Activated CD4-positive, alpha-beta memory T cell treated with anti-CD3 and anti-CD28 coated beads, Interleukin-2, amount 10 ng/mL, durations not matched to agents 7 days and 5 days (primary cell): ENCODE data around the gene RPL15. TPM values are rescaled to one million over a fixed set of nuclear protein-coding genes. Genes with fewer than 3 reads are reported as not detected.
A peak's percentile ranks its signal among the peaks of the same experiment; 100 is the strongest.

ENCODE experiments used
- CTCF ChIA-PET: fragments of 350-600 bp; sonication (Branson Sonifier 250); formaldehyde crosslinking; loops from one replicate; lab custom pipeline; 2021; ENCODE audit warnings: antibody characterized with exemption, inconsistent platforms; lab: Charles Lee
- POLR2A ChIA-PET: fragments of 350-600 bp; sonication (Branson Sonifier 250); formaldehyde crosslinking; loops from one replicate; lab custom pipeline; 2021; ENCODE audit warnings: antibody characterized with exemption; lab: Charles Lee
- DNase-seq: peaks from one replicate; pipeline ENCODE4 v3.0.0-alpha.2; 2020
- H3K27ac Mint-ChIP-seq: one replicate; pipeline ENCODE4 v1.8.0; 2021; ENCODE audit warnings: mild to moderate bottlenecking, mixed read lengths
- H3K27me3 Mint-ChIP-seq: one replicate; pipeline ENCODE4 v1.8.0; 2021; ENCODE audit warnings: mixed read lengths
- H3K36me3 Mint-ChIP-seq: one replicate; pipeline ENCODE4 v1.8.0; 2021; ENCODE audit warnings: low read depth, mixed read lengths
- H3K4me1 Mint-ChIP-seq: one replicate; pipeline ENCODE4 v1.8.0; 2021; ENCODE audit warnings: mixed read lengths
- H3K4me3 Mint-ChIP-seq: one replicate; pipeline ENCODE4 v1.8.0; 2021; ENCODE audit warnings: mild to moderate bottlenecking, mixed read lengths
- H3K9me3 Mint-ChIP-seq: one replicate; pipeline ENCODE4 v1.8.0; 2021; ENCODE audit warnings: mixed read lengths
- total RNA-seq, 2 experiments: library from RNA; stranded (reverse); gene quantifications; one replicate each; pipeline ENCODE4 v1.2.3, GENCODE V29; 2021

RPL15 gene
- total RNA-seq, 2 experiments from 2014 or later: 1,398 to 1,426 TPM

GRCh38 chr3:23920151-23920655 is 3.3 kb downstream of the RPL15 start:
- ChIA-PET POLR2A (interaction anchor here (1.2 to 4.7 kb wide), 2 partner anchors 29 to 110 kb away, joined by 5 to 99 read pairs; no protein-coding TSS in a partner anchor), CTCF (no interaction called here)
- peak overlapping the region; percentile 10 for H3K4me3 Mint-ChIP-seq
- peaks cover 51% of the 10 kb centered on the region for H3K36me3 Mint-ChIP-seq
- peaks cover 46% of the 10 kb centered on the region for H3K4me1 Mint-ChIP-seq
- H3K27ac Mint-ChIP-seq: peak overlapping the region; percentile 31
- no peaks in the 10 kb centered on the region for H3K9me3 Mint-ChIP-seq
- DNase-seq: no peak
- H3K27me3 Mint-ChIP-seq: peaks cover 5% of the 10 kb centered on the region

GRCh38 chr3:23921052-23921511 is 4.2 kb downstream of the RPL15 start:
- Mint-ChIP-seq H3K4me1 (peaks cover 39% of the 10 kb centered on the region), H3K27ac (no peak overlapping the region), H3K27me3 (no peaks in the 10 kb centered on the region), H3K9me3 (no peaks in the 10 kb centered on the region), H3K4me3 (no peak overlapping the region), H3K36me3 (peaks cover 47% of the 10 kb centered on the region)
- ChIA-PET CTCF (interaction anchor here (0.7 to 2.1 kb wide), 2 partner anchors 32 to 1001 kb away, joined by 3 to 6 read pairs; no protein-coding TSS in a partner anchor), POLR2A (interaction anchor here (1.4 kb wide), 1 partner anchor 9 kb away, joined by 5 read pairs; no protein-coding TSS in a partner anchor)
- DNase-seq: no peak

DNA sequence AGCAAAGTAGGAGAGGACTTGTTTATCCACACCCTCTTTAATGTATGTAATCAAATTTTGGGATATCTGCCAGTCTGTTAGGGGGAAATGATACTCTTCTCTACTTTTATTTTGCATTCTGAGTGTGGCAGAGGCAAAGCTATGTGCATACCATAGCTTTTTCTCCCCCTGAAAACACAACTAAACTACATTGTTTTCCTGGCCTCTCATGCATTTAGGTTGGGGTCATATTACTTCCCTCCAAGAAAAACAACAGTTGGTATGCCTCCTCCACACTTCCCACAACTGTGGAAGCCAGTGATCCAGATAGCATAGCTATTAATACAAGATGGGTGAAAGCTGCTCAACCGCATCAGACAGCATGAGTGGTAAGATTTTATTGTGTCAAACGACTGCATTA is 6.9 kb downstream of the RPL15 start:
- no peaks in the 10 kb centered on the region for H3K9me3 Mint-ChIP-seq
- no peaks in the 10 kb centered on the region for H3K27me3 Mint-ChIP-seq
- H3K4me3 Mint-ChIP-seq: no peak overlapping the region
- no peak overlapping the region for H3K27ac Mint-ChIP-seq
- DNase-seq: no peak
- POLR2A ChIA-PET: interaction anchor here (1.4 to 1.5 kb wide), 2 partner anchors 12 to 18 kb away, joined by 3 to 4 read pairs; no protein-coding TSS in a partner anchor
- H3K4me1 Mint-ChIP-seq: peaks cover 19% of the 10 kb centered on the region
- CTCF ChIA-PET: interaction anchor here (2.5 kb wide), 1 partner anchor 35 kb away, joined by 7 read pairs; no protein-coding TSS in a partner anchor
- peaks cover 27% of the 10 kb centered on the region for H3K36me3 Mint-ChIP-seq

- Mint-ChIP-seq H3K9me3 (no peaks in the 10 kb centered on the region), H3K36me3 (peaks cover 5% of the 10 kb centered on the region), H3K27ac (no peak overlapping the region), H3K4me1 (no peaks in the 10 kb centered on the region), H3K4me3 (no peak overlapping the region), H3K27me3 (no peaks in the 10 kb centered on the region)
- ChIA-PET POLR2A (interaction anchor here (1.6 to 2.2 kb wide), 3 partner anchors 9 to 20 kb away, joined by 6 to 20 read pairs (median 6); partner anchors contain the start of genes NKIRAS1 and RPL15), CTCF (no interaction called here)
- no peak for DNase-seq
These were observed 9.3 kb downstream of the RPL15 start for GRCh38 chr3:23926246-23926645.

GRCh38 chr3:23926736-23927135 is 9.8 kb downstream of the RPL15 start:
- CTCF ChIA-PET: interaction anchor here (2.1 kb wide), 1 partner anchor 10 kb away, joined by 6 read pairs; the partner anchor contains the start of genes NKIRAS1 and RPL15
- DNase-seq: no peak
- Mint-ChIP-seq H3K4me3 (no peak overlapping the region), H3K36me3 (peaks cover 3% of the 10 kb centered on the region), H3K9me3 (no peaks in the 10 kb centered on the region), H3K27me3 (peaks cover 2% of the 10 kb centered on the region), H3K4me1 (peaks cover 2% of the 10 kb centered on the region), H3K27ac (no peak overlapping the region)
- POLR2A ChIA-PET: interaction anchor here (1.6 to 2.2 kb wide), 2 partner anchors 9 to 20 kb away, joined by 6 to 20 read pairs; partner anchors contain the start of genes NKIRAS1 and RPL15

GRCh38 chr3:23928524-23928923 is 11.6 kb downstream of the RPL15 start:
- CTCF ChIA-PET: interaction anchor here (0.5 to 2.1 kb wide), 3 partner anchors 12 to 28 kb away, joined by 3 to 6 read pairs (median 4); partner anchors contain the start of genes NKIRAS1 and RPL15

DNA sequence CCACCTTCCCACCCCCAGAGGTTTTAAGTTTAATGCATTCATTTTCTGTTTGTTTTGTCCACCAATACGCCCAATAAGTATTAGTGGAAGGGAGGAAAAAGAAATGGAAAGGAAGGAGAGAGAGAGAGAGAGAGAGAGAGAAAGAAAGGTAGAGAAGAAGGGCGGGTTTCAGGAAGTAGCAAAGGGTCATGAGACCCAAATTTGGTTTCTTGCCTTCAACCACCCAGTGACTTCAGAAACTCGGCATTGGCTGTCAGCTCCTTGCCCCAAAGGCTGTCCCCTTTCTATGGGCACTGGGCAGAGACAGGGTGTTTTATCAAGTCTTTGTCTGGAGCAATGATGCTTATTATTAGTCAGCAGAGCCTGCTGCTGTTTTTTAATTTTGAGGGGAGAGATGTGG is 14.7 kb downstream of the RPL15 start:
- Mint-ChIP-seq H3K27me3 (peaks cover 8% of the 10 kb centered on the region), H3K4me3 (no peak overlapping the region), H3K36me3 (no peaks in the 10 kb centered on the region), H3K27ac (no peak overlapping the region), H3K4me1 (peaks cover 2% of the 10 kb centered on the region), H3K9me3 (no peaks in the 10 kb centered on the region)
- CTCF ChIA-PET: no interaction called here
- DNase-seq: no peak
- POLR2A ChIA-PET: interaction anchor here (4.3 kb wide), 1 partner anchor 14 kb away, joined by 20 read pairs; the partner anchor contains the start of genes NKIRAS1 and RPL15

More at GRCh38 chr3:23928524-23928923, 11.6 kb downstream of the RPL15 start:
- no peaks in the 10 kb centered on the region for H3K9me3 Mint-ChIP-seq
- no peaks in the 10 kb centered on the region for H3K36me3 Mint-ChIP-seq
- POLR2A ChIA-PET: interaction anchor here (1.0 to 4.3 kb wide), 3 partner anchors 11 to 18 kb away, joined by 3 to 20 read pairs (median 20); partner anchors contain the start of genes NKIRAS1 and RPL15
- H3K4me3 Mint-ChIP-seq: no peak overlapping the region
- no peak for DNase-seq
- no peak overlapping the region for H3K27ac Mint-ChIP-seq
- peaks cover 2% of the 10 kb centered on the region for H3K4me1 Mint-ChIP-seq
- peaks cover 2% of the 10 kb centered on the region for H3K27me3 Mint-ChIP-seq

DNA sequence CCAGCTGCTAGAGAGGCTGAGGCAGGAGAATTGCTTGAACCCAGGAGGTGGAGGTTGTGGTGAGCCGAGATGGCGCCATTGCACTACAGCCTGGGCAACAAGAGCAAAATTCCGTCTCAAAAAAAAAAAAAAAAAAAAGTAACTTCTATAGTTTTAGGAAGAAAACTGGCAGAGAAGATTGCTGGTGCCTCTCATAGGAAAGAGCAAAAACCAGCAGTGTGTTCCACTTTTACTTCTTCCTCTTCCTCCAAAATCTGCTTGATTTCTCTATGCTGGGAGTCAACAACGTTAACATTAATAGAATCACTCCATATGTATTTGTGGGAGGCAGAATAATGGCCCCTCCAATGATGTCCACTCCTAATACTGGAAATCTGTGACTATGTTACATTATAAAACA is 15.6 kb downstream of the RPL15 start:
- CTCF ChIA-PET: no interaction called here

DNA sequence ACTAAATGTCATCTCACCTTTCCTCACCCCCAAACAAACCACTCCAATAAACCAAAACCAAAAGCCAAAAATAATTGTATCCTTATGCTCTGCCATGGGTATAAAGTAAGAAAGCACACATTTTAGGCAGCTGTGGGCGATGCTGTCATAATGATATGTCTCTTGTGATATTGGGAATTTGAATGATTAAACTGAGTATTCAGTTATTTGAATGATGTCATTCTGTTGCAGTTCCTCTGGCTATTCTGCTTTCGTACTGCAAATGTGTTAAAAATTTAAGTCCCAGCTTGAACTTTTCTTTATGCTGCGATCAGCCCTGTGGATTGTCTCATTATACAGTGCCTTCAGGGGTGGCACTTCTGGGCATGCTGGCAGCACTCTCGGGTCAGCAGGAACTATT is 17.3 kb downstream of the RPL15 start:
- ChIA-PET CTCF (no interaction called here), POLR2A (interaction anchor here (1.3 kb wide), 1 partner anchor 17 kb away, joined by 4 read pairs; the partner anchor contains the start of genes NKIRAS1 and RPL15)
- no peaks in the 10 kb centered on the region for H3K9me3 Mint-ChIP-seq
- H3K36me3 Mint-ChIP-seq: no peaks in the 10 kb centered on the region
- H3K4me3 Mint-ChIP-seq: no peak overlapping the region
- DNase-seq: no peak
- H3K4me1 Mint-ChIP-seq: peaks cover 2% of the 10 kb centered on the region
- peaks cover 15% of the 10 kb centered on the region for H3K27me3 Mint-ChIP-seq
- no peak overlapping the region for H3K27ac Mint-ChIP-seq

More for the DNA sequence above, 15.6 kb downstream of the RPL15 start:
- no peak for DNase-seq
- no peak overlapping the region for H3K4me3 Mint-ChIP-seq
- POLR2A ChIA-PET: interaction anchor here (4.3 kb wide), 1 partner anchor 15 kb away, joined by 20 read pairs; the partner anchor contains the start of genes NKIRAS1 and RPL15
- no peaks in the 10 kb centered on the region for H3K36me3 Mint-ChIP-seq
- H3K4me1 Mint-ChIP-seq: peaks cover 2% of the 10 kb centered on the region
- H3K9me3 Mint-ChIP-seq: no peaks in the 10 kb centered on the region
- no peak overlapping the region for H3K27ac Mint-ChIP-seq
- H3K27me3 Mint-ChIP-seq: peaks cover 13% of the 10 kb centered on the region

- Mint-ChIP-seq H3K27ac (no peak overlapping the region), H3K4me3 (no peak overlapping the region), H3K27me3 (peaks cover 18% of the 10 kb centered on the region), H3K36me3 (no peaks in the 10 kb centered on the region), H3K4me1 (no peaks in the 10 kb centered on the region), H3K9me3 (no peaks in the 10 kb centered on the region)
- DNase-seq: no peak
- ChIA-PET POLR2A (no interaction called here), CTCF (interaction anchor here (0.7 kb wide), 1 partner anchor 151 kb away, joined by 3 read pairs; no protein-coding TSS in a partner anchor)
These were observed 20.4 kb downstream of the RPL15 start for GRCh38 chr3:23937296-23937695.

GRCh38 chr3:23938688-23939087 is 21.8 kb downstream of the RPL15 start:
- Mint-ChIP-seq H3K27me3 (peaks cover 30% of the 10 kb centered on the region), H3K27ac (no peak overlapping the region), H3K36me3 (no peaks in the 10 kb centered on the region), H3K9me3 (no peaks in the 10 kb centered on the region), H3K4me3 (no peak overlapping the region), H3K4me1 (no peaks in the 10 kb centered on the region)
- CTCF ChIA-PET: no interaction called here
- POLR2A ChIA-PET: interaction anchor here (1.8 kb wide), 1 partner anchor 21 kb away, joined by 6 read pairs; the partner anchor contains the start of genes NKIRAS1 and RPL15
- no peak for DNase-seq

- DNase-seq: no peak
- POLR2A ChIA-PET: interaction anchor here (0.9 to 1.6 kb wide), 3 partner anchors 17 to 24 kb away, joined by 3 to 9 read pairs (median 4); partner anchors contain the start of genes NKIRAS1 and RPL15
- CTCF ChIA-PET: no interaction called here
- no peak overlapping the region for H3K27ac Mint-ChIP-seq
- peaks cover 35% of the 10 kb centered on the region for H3K27me3 Mint-ChIP-seq
- peaks cover 8% of the 10 kb centered on the region for H3K4me1 Mint-ChIP-seq
- no peak overlapping the region for H3K4me3 Mint-ChIP-seq
- no peaks in the 10 kb centered on the region for H3K9me3 Mint-ChIP-seq
- H3K36me3 Mint-ChIP-seq: no peaks in the 10 kb centered on the region
These were observed 23.8 kb downstream of the RPL15 start for GRCh38 chr3:23940775-23941174.

GRCh38 chr3:23941440-23941839 is 24.5 kb downstream of the RPL15 start:
- Mint-ChIP-seq H3K27ac (no peak overlapping the region), H3K36me3 (no peaks in the 10 kb centered on the region), H3K27me3 (peaks cover 33% of the 10 kb centered on the region), H3K4me1 (peaks cover 8% of the 10 kb centered on the region), H3K9me3 (no peaks in the 10 kb centered on the region), H3K4me3 (no peak overlapping the region)
- ChIA-PET POLR2A (interaction anchor here (0.9 to 1.6 kb wide), 3 partner anchors 17 to 25 kb away, joined by 3 to 9 read pairs (median 4); partner anchors contain the start of genes NKIRAS1 and RPL15), CTCF (no interaction called here)
- no peak for DNase-seq
